ENCODE results near the gene PLPPR1. TPM values are rescaled to one million over a fixed set of nuclear protein-coding genes. Genes with fewer than 3 reads are reported as not detected.

Gene PLPPR1
- total RNA-seq, result not detected in 2 replicates

DNA sequence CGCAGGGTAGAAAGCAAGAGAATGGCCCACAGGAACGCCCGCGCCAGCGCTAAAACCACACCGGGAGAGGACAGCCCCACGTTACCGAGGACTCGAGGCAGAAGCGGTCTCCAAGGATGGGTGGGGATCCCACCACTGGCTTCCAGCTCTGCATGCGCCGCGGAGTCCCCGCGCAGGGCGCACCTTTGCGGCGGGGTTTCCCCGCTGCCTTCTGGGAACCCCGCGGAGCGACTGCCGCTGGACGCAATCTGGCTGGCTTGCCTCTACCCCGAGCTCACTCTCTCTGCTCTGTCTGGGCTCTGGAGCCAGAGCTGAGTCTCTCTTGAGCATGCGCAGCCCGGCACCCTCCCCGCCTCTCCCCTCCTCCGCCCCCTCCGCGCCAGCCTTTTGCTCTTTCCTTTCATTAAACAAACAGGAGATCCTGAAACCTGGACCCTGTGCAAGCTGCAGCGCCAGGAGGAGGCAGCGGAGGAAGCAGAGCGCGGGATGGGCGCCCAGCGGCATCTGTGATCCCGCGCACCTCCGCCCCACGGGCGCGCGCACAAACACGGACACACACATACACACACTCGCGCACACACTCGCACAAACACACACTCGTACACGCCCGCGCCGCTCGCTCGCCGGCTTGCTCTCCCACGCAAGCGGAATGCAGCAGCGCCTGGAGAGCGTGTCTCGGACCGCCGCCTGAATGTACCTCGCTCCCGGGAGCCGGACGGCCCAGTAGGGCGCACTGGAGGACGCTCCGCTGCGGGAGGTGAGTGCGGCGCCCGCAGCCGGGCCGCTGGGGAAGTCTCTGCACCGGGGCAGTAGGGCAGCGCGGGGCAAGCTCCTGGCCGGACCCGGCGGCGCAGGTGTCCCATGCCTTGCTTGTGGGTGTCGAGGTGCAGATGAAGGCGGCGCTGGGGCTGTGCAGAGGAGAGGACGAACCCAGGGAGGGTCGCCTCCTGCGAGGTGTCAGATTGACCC lies at the start of gene PLPPR1:
Gene PLPPR1 (plus strand): TSS at position 382 of the 969 bp plus-strand sequence.

